Esophagus squamous epithelium (tissue), 5 donors: ENCODE results near the gene CHN2. TPM values are rescaled to one million over a fixed set of nuclear protein-coding genes. Genes with fewer than 3 reads are reported as not detected.

Source experiments
- DNase-seq: peaks from one replicate; lab custom pipeline; 2025; lab: John Stamatoyannopoulos, UW
- H3K27ac ChIP-seq, 4 donors: fragments of 200-600 bp; sonication (generic); one replicate each; pipeline ENCODE4 v1.5.1; 2016 to 2019; ENCODE audit warnings: mild to moderate bottlenecking in 1 of 4
- H3K27me3 ChIP-seq, 4 donors: fragments of 200-600 bp; sonication (generic); 1 replicate in 3 of 4; 2 replicates in 1 of 4; pipeline versions ENCODE4 v1.5.1 to v1.6.0; 2017 to 2021; ENCODE audit warnings: antibody characterized with exemption in 1 of 4
- H3K36me3 ChIP-seq, 3 donors: fragments of 200-600 bp; sonication (generic); one replicate each; pipeline ENCODE4 v1.5.1; 2016 to 2019
- H3K4me1 ChIP-seq, 3 donors: fragments of 200-600 bp; sonication (generic); one replicate each; pipeline ENCODE4 v1.5.1; 2017 to 2019
- H3K4me3 ChIP-seq, 4 donors: fragments of 200-600 bp; sonication (generic); 1 replicate in 3 of 4; 2 replicates in 1 of 4; pipeline ENCODE4 v1.5.1; 2016 to 2019; ENCODE audit warnings: mild to moderate bottlenecking in 2 of 4, moderate library complexity in 1 of 4
- H3K9me3 ChIP-seq, 3 donors: fragments of 200-600 bp; sonication (generic); one replicate each; pipeline ENCODE4 v1.5.1; 2016 to 2019
- CTCF ChIP-seq, 6 experiments: fragments of 450-650 bp in 4 of 6; fragments of 200-600 bp in 2 of 6; sonication (generic) in 2 of 6; IDR thresholded peaks; one replicate each; pipeline ENCODE4 v1.5.1; 2016 to 2019; ENCODE audit warnings: antibody characterized with exemption in 6 of 6, mild to moderate bottlenecking in 4 of 6, moderate library complexity in 4 of 6
- POLR2A ChIP-seq, 4 donors: fragments of 450-650 bp; IDR thresholded peaks; one replicate each; pipeline ENCODE4 v1.6.1; 2017; ENCODE audit warnings: antibody characterized with exemption in 4 of 4, mild to moderate bottlenecking in 4 of 4, moderate library complexity in 3 of 4
- WGBS, 2 donors: methylation state at CpG; one replicate each; pipeline ENCODE4 v1.1.5; 2018; 5-methylcytosine and 5-hydroxymethylcytosine counted together
- intact Hi-C: fragments of 100-400 bp; cut with DNase I; formaldehyde crosslinking; loops from one replicate; pipeline ENCODE4 v1.15.0; 2022
- total RNA-seq, 4 donors: library from RNA; depleted of rRNA; stranded (reverse); fragments of >200 nt; gene quantifications; one replicate each; pipeline ENCODE4 v1.1.0, GENCODE V29; 2016
- donor health status: DM: yes; HTN: yes; CAD: no.

CHN2 gene
- total RNA-seq, 4 donors from 2014 or later: 0.08 to 8.6 (median 1.7) TPM

- peaks cover 0 to 2% (median 0%) of the 10 kb centered on the region in 3 donors for H3K4me1 ChIP-seq
- no peaks in the 10 kb centered on the region for H3K36me3 ChIP-seq
- DNase-seq: no peak
- no peak overlapping the region for H3K4me3 ChIP-seq
- no peak overlapping the region for H3K27ac ChIP-seq
- 82 to 83% methylated on average over 4 of the region's 4 CpGs for WGBS, 2 donors
- H3K27me3 ChIP-seq: no peaks in the 10 kb centered on the region
- intact Hi-C loops: no loop called here
- H3K9me3 ChIP-seq: no peaks in the 10 kb centered on the region
- TF ChIP-seq POLR2A (IDR thresholded peaks at IDR 0.05) (no peak), CTCF (IDR thresholded peaks at IDR 0.05) (no peak)
Measured at GRCh38 chr7:29386196-29386765, 191.7 kb downstream of the CHN2 start.

GRCh38 chr7:29391262-29391661 lies 196.7 kb downstream of the CHN2 start:
- TF ChIP-seq POLR2A (IDR thresholded peaks at IDR 0.05) (no peak), CTCF (IDR thresholded peaks at IDR 0.05) (no peak)
- DNase-seq: no peak
- 67 to 73% methylated on average over 1 of the region's 1 CpG for WGBS, 2 donors
- Histone ChIP-seq H3K36me3 (no peaks in the 10 kb centered on the region), H3K4me3 (no peak overlapping the region), H3K27ac (no peak overlapping the region), H3K27me3 (no peaks in the 10 kb centered on the region), H3K9me3 (no peaks in the 10 kb centered on the region), H3K4me1 (no peaks in the 10 kb centered on the region)
- intact Hi-C loops: no loop called here

- Histone ChIP-seq H3K27ac (no peak overlapping the region), H3K36me3 (no peaks in the 10 kb centered on the region), H3K4me3 (no peak overlapping the region), H3K27me3 (no peaks in the 10 kb centered on the region), H3K4me1 (no peaks in the 10 kb centered on the region), H3K9me3 (no peaks in the 10 kb centered on the region)
- WGBS, 2 donors: 66 to 70% methylated on average over 7 of the region's 7 CpGs
- intact Hi-C loops: no loop called here
- DNase-seq: no peak
- TF ChIP-seq POLR2A (IDR thresholded peaks at IDR 0.05): no peak
- TF ChIP-seq CTCF (IDR thresholded peaks at IDR 0.05): no peak
Measured at GRCh38 chr7:29394321-29394720, 199.7 kb downstream of the CHN2 start.

- H3K27ac ChIP-seq: no peak overlapping the region
- no peak overlapping the region for H3K4me3 ChIP-seq
- H3K9me3 ChIP-seq: no peaks in the 10 kb centered on the region
- no peak for DNase-seq
- no peaks in the 10 kb centered on the region for H3K4me1 ChIP-seq
- TF ChIP-seq CTCF (IDR thresholded peaks at IDR 0.05): no peak
- no peak for TF ChIP-seq POLR2A (IDR thresholded peaks at IDR 0.05)
- no peaks in the 10 kb centered on the region for H3K27me3 ChIP-seq
- intact Hi-C loops: no loop called here
- WGBS, 2 donors: 93 to 95% methylated on average over 4 to 6 of the region's 7 CpGs
- no peaks in the 10 kb centered on the region for H3K36me3 ChIP-seq
Measured at GRCh38 chr7:29396563-29396962, 202.0 kb downstream of the CHN2 start.

GRCh38 chr7:29397398-29397797 lies 202.8 kb downstream of the CHN2 start:
- Histone ChIP-seq H3K4me1 (no peaks in the 10 kb centered on the region), H3K9me3 (no peaks in the 10 kb centered on the region), H3K36me3 (no peaks in the 10 kb centered on the region), H3K27ac (no peak overlapping the region), H3K4me3 (no peak overlapping the region), H3K27me3 (no peaks in the 10 kb centered on the region)
- TF ChIP-seq POLR2A (IDR thresholded peaks at IDR 0.05): no peak
- no peak for TF ChIP-seq CTCF (IDR thresholded peaks at IDR 0.05)
- WGBS, 2 donors: 52 to 57% methylated on average over 2 of the region's 2 CpGs
- intact Hi-C loops: no loop called here
- DNase-seq: no peak
